Lower leg skin (tissue), 4 donors: ENCODE measurements around the gene EIPR1. TPM values are rescaled to one million over a fixed set of nuclear protein-coding genes. Genes with fewer than 3 reads are reported as not detected.

Experiments used
- DNase-seq, 2 donors: peaks; one replicate each; pipeline ENCODE4 v3.0.0-alpha.2; 2019; ENCODE audit warnings: low spot score in 2 of 2
- H3K4me3 ChIP-seq: fragments of 200-600 bp; sonication (generic); 2 replicates; pipeline ENCODE4 v1.5.1; 2017; ENCODE audit warnings: mild to moderate bottlenecking, low read depth; ENCODE audit not compliant: poor library complexity, severe bottlenecking
- POLR2A ChIP-seq, 2 donors: fragments of 450-650 bp; IDR thresholded peaks; one replicate each; pipeline ENCODE4 v1.6.1; 2016 to 2017; ENCODE audit warnings: antibody characterized with exemption in 2 of 2, mild to moderate bottlenecking in 1 of 2, moderate library complexity in 1 of 2
- WGBS, 2 donors: methylation state at CpG; one replicate each; pipeline ENCODE4 v1.1.5; 2018; 5-methylcytosine and 5-hydroxymethylcytosine counted together
- intact Hi-C: fragments of 100-400 bp; cut with DNase I; formaldehyde crosslinking; loops from one replicate; pipeline ENCODE4 v1.15.0; 2023; ENCODE audit warnings: low total_unique reads
- total RNA-seq, 4 donors: library from RNA; depleted of rRNA; stranded (reverse); fragments of >200 nt; gene quantifications; one replicate each; pipeline ENCODE4 v1.1.0, GENCODE V29; 2016
- TF ChIP-seq, protein P1 (sequence below), 3 donors: fragments of 450-650 bp; IDR thresholded peaks; one replicate each; pipeline ENCODE4 v1.5.1; 2016; ENCODE audit warnings: antibody characterized with exemption in 3 of 3, mild to moderate bottlenecking in 3 of 3, moderate library complexity in 2 of 3

Gene EIPR1
- total RNA-seq, 4 donors from 2014 or later: 11.8 to 44.7 (median 26.9) TPM

- no peak overlapping the region for H3K4me3 ChIP-seq
- WGBS, 2 donors: 94 to 96% methylated on average over 12 of the region's 12 CpGs
- DNase-seq: no peak
- TF ChIP-seq POLR2A (IDR thresholded peaks at IDR 0.05): no peak
- TF ChIP-seq, protein P1, sequence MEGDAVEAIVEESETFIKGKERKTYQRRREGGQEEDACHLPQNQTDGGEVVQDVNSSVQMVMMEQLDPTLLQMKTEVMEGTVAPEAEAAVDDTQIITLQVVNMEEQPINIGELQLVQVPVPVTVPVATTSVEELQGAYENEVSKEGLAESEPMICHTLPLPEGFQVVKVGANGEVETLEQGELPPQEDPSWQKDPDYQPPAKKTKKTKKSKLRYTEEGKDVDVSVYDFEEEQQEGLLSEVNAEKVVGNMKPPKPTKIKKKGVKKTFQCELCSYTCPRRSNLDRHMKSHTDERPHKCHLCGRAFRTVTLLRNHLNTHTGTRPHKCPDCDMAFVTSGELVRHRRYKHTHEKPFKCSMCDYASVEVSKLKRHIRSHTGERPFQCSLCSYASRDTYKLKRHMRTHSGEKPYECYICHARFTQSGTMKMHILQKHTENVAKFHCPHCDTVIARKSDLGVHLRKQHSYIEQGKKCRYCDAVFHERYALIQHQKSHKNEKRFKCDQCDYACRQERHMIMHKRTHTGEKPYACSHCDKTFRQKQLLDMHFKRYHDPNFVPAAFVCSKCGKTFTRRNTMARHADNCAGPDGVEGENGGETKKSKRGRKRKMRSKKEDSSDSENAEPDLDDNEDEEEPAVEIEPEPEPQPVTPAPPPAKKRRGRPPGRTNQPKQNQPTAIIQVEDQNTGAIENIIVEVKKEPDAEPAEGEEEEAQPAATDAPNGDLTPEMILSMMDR (IDR thresholded peaks at IDR 0.05): no peak
- intact Hi-C loops: no loop called here
Measured at GRCh38 chr2:3208591-3208990, 169.0 kb downstream of the EIPR1 start.

GRCh38 chr2:3208179-3208578, 169.4 kb downstream of the EIPR1 start:
- intact Hi-C loops: no loop called here

GRCh38 chr2:3207091-3207491, 170.5 kb downstream of the EIPR1 start:
- intact Hi-C loops: no loop called here
- DNase-seq: peak in 1 of 2 donors; percentile 77
- 89 to 91% methylated on average over 10 of the region's 10 CpGs for WGBS, 2 donors
- TF ChIP-seq, protein P1 (IDR thresholded peaks at IDR 0.05): no peak
- no peak for TF ChIP-seq POLR2A (IDR thresholded peaks at IDR 0.05)
- no peak overlapping the region for H3K4me3 ChIP-seq

More at GRCh38 chr2:3208179-3208578, 169.4 kb downstream of the EIPR1 start:
- H3K4me3 ChIP-seq: no peak overlapping the region
- 90 to 95% methylated on average over 5 of the region's 5 CpGs for WGBS, 2 donors
- no peak for TF ChIP-seq POLR2A (IDR thresholded peaks at IDR 0.05)
- TF ChIP-seq, protein P1 (IDR thresholded peaks at IDR 0.05): no peak
- DNase-seq: no peak

DNA sequence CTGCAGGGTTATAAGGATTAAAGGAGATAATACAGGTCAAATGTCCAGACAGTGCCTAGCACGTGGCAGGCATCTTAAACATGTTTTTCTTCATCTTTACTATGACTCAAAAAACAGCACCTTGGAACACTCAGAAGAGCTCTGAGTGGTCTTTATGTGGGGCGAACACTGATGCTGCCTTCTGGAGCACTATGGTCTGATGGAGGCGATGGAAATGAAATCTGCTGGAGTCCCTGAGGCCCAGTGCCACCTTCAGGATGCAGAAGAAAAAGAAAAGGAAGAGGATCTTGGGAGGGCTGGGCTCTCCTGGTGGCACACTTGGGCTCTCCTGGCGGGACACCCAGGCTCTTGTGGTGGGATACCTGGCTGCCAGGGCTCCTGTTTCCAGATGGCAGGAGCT, 171.8 kb downstream of the EIPR1 start:
- intact Hi-C loops: no loop called here
- 98 to 99% methylated on average over 4 of the region's 4 CpGs for WGBS, 2 donors
- no peak for DNase-seq
- H3K4me3 ChIP-seq: no peak overlapping the region
- TF ChIP-seq, protein P1 (IDR thresholded peaks at IDR 0.05): no peak
- TF ChIP-seq POLR2A (IDR thresholded peaks at IDR 0.05): no peak

DNA sequence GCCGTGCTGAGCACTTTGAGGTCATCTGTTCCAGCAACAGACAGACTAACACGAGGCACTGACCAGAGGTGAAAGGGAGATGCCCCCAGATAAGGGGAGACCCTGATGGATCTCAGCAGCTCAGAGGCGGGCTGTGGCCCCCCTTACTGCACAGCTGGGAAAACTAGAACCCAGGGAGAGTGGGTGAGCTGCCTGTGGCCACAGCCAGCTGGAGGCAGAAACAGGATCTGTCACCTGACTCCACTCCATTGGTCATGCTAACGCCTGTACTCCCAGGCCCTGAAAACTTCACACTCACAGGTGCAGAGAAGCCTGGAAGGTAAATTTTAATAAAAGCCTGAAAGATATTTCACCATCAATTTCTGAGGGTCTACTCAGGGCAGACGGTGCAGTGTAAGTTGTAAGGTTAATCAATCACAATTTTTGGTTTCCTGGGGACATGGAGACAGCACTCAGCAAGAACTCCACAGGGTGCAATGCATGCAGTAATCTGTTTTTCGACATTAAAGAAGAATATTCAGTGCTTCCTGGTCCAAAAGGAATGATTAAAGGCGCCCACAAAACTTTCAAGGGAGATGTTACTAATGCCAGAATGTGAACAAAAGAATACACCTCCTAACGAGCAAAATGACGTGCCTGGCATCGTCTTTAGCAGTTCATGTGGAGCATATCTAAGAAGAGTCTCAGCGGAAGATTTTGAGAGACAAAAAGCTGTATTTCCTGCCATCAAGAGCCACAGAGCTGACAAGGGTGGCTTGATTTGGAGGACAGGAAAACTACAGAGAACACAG, 173.4 kb downstream of the EIPR1 start:
- 86 to 90% methylated on average over 11 of the region's 11 CpGs for WGBS, 2 donors
- H3K4me3 ChIP-seq: no peak overlapping the region
- no peak for DNase-seq
- no peak for TF ChIP-seq POLR2A (IDR thresholded peaks at IDR 0.05)
- TF ChIP-seq, protein P1 (IDR thresholded peaks at IDR 0.05): no peak
- intact Hi-C loops: no loop called here
